H4 (cell line): ENCODE results near the gene OR2M2. TPM values are rescaled to one million over a fixed set of nuclear protein-coding genes. Genes with fewer than 3 reads are reported as not detected.

ENCODE experiments used
- total RNA-seq: library from RNA; depleted of rRNA; stranded (reverse); fragments of >200 nt; shearing (Covaris generic); gene quantifications from 2 replicates; pipeline ENCODE4 v1.2.3, GENCODE V29; 2014; rRNA removed

The OR2M2 gene
- total RNA-seq, 1 experiment from 2014 or later: not detected

Other genes with a start within 250 kb of the OR2M2 start
- not detected in 2 replicates for gene OR2AJ1, start 249.9 kb upstream of the OR2M2 start, total RNA-seq
- not detected in 2 replicates for gene OR2L8, start 226.0 kb upstream of the OR2M2 start, total RNA-seq
- not detected in 2 replicates for gene OR2AK2, start 209.6 kb upstream of the OR2M2 start, total RNA-seq
- not detected in 2 replicates for gene OR2L5, start 161.2 kb upstream of the OR2M2 start, total RNA-seq
- gene OR2L2, start 144.8 kb upstream of the OR2M2 start, total RNA-seq: not detected in 2 replicates
- not detected in 2 replicates for gene OR2L3, start 128.0 kb upstream of the OR2M2 start, total RNA-seq
- 0.12 TPM in 1 of 2 replicates, not detected in the other for gene OR2L13, start 79.6 kb upstream of the OR2M2 start, total RNA-seq
- not detected in 2 replicates for gene OR2M5, start 29.7 kb upstream of the OR2M2 start, total RNA-seq
- gene OR2M3, start 22.4 kb downstream of the OR2M2 start, total RNA-seq: 0.04 TPM in 1 of 2 replicates, not detected in the other
- not detected in 2 replicates for gene OR2M4, start 56.6 kb downstream of the OR2M2 start, total RNA-seq
- 0.79 TPM in 1 of 2 replicates, not detected in the other for gene OR2T33, start 103.2 kb downstream of the OR2M2 start, total RNA-seq
- gene OR2T12, start 128.6 kb downstream of the OR2M2 start, total RNA-seq: not detected in 2 replicates
- not detected in 2 replicates for gene OR2M7, start 149.7 kb downstream of the OR2M2 start, total RNA-seq
- not detected in 2 replicates for gene OR14C36, start 174.0 kb downstream of the OR2M2 start, total RNA-seq
- gene OR2T4, start 186.8 kb downstream of the OR2M2 start, total RNA-seq: 0.31 TPM in 1 of 2 replicates, not detected in the other
- not detected in 2 replicates for gene OR2T6, start 200.9 kb downstream of the OR2M2 start, total RNA-seq
- not detected in 2 replicates for gene OR2T1, start 228.2 kb downstream of the OR2M2 start, total RNA-seq